NT2/D1 (cell line): Measurements from ENCODE around the gene PEPD.

Experiments used
- SUZ12 ChIP-seq: IDR thresholded peaks from 2 replicates; pipeline ENCODE4 v1.6.1; 2011; ENCODE audit not compliant: insufficient read length, insufficient read depth; ENCODE audit errors: extremely low read depth
- ZNF274 ChIP-seq: IDR thresholded peaks from 2 replicates; pipeline ENCODE4 v1.6.1; 2011; ENCODE audit warnings: mild to moderate bottlenecking, low read depth, low read length

- TF ChIP-seq SUZ12 = no peak
- TF ChIP-seq ZNF274 = no peak
Measured at GRCh38 chr19:33449799-33450198, 71.8 kb downstream of the PEPD start.
